8988T (cell line): Measurements from ENCODE around the gene CRP.
"Not testable (repeated sequence)": the region's sequence is repeated elsewhere in the genome, so short reads cannot be mapped to it uniquely, and the experiment has no call there.

Experiments
- DNase-seq: peaks from one replicate; pipeline ENCODE4 v3.0.0; 2011

The CRP gene

DNA sequence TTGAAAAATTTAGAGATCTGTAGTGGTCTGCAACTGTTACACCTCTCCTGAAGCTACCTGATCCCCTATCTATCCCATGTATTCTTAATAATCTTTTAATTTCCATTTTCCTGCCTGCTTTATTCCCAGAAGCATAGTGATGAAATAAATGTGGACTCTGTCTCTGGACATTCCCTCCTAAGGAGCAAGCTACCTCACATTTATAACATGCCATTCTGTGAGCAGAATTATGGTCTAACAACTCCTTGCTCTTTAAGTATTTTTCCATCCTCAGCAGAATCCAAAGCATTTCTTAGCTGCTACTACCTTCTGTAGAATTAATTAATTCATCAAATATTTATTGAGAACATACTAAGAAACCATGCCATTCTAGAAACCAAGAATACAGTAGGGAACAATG, 15.1 kb downstream of the CRP start:
- DNase-seq = no peak

DNA sequence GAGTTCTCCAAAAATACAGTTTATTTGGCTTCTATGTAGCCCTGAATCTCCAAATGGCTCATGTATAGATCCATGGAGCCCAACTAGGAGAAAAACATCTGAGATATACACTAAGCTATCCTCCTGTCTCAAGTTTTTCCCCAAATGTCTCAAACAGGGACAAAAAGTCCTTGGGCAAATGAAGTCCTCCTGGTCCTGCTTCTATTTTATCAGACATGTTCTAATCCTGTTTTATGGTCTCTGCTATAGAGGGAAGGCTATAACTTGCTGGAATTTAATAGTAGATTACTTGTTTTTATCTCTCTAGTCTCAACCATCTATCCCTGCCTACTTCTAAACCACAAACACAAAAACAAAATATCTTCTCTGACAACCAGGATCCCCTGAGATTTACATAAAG, 26.9 kb downstream of the CRP start:
- no peak for DNase-seq

DNA sequence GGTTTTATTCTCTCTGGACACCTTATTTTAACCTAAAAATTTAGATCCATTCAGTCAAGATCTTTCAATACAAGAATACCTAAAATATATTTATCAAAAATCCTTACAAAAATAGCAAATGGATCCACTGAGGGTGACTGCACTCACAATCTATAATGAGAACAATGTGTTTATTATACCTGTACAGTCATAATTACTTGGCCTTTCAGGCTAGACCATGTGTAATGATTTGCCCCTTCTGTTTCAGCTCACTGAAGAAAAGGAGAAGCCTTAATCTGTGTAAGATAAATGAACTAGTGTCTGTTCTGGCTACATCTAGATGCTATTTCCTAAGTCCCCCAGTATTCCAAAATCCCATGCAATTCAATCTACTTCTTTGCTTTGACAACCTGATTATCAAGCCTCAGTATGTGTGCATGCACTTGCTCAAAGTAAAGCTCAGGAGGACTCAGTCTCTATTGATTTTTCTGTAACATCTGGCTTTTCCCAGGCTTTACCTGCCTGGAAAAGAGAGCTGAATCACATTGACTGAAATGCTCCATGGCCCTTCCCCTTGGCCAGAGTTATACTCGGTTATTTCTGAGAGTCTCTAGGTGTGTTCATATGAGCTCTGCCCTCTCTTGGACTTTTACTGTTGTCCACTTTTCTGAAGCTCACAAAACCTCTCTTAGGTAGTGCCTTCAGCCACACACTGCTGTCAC, 27.6 kb downstream of the CRP start:
- DNase-seq = no peak

DNA sequence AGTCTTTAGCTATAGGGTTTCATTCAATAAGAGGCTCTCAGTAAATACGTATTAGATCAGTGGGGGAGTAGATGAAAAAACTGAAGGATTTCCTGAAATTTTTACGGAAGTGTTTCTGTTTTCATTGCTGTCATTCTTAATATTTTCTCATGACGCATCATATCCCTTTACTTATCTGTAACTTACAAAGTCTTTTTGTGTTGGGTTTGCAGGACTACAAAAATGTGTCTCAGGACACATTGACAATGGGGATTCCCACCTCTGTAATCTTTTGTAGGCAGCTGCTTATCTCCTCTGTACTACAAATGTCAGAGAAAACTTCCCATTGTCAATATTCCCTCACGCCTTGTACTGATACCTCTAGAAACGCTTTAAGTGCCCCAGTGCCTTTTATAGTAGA, 35.5 kb downstream of the CRP start:
- DNase-seq = no peak

DNA sequence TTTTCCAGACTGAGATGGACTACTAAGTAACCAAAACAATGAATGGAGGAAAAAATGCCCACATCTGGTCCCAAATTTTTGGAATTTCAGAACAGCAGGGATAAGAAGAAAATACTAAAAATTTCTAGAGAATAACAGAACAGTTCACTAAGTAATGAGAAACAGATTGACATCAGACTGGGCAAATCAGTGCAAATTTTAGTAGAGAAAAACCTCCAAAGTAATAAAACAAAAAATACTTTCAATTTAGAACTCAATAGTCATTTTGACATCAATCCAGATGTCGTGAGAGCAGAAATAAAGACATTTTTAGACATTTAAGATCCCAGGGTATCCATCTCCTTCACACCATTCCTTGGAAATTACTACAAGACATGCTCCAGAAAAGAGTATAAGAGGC, 39.3 kb downstream of the CRP start:
- no peak for DNase-seq

DNA sequence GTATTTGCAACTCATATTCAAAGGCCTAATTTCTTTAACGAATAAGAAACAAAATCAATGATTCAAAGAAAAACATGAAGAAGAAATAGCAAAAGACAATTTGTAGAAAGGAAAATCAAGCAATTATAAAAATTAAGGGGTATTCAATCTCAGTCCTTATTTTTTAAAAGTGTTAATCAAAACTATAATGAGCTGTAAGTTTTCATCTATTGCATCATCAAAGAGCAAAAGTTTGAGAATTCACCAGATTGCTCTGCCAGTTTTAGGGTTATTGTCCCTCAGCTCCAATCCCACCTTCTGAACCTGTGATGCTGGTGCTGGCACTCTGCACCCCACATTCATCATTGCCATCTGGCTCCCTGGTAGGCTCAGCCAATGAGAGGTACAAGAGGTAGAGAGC, 42.0 kb downstream of the CRP start:
- not testable (repeated sequence) for DNase-seq

DNA sequence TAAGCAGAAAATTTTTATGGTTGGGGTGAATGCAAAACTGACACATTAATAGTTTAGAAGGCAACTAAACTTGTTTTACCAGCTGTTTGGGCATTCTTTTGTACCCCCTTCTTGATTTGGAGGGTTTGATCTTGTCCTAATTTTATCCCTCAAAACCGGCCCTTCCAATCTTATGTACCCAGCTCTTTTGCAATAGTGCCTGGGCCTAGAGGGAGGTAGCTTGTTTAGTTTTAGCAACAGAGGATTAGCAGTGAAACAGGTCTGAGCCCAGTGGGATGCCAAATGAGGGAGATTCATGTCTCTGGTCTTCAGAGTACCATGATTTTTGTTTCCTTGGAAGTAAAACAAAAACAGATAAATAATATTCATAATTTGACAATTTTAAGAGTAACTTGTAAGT, 45.1 kb downstream of the CRP start:
- DNase-seq = no peak

DNA sequence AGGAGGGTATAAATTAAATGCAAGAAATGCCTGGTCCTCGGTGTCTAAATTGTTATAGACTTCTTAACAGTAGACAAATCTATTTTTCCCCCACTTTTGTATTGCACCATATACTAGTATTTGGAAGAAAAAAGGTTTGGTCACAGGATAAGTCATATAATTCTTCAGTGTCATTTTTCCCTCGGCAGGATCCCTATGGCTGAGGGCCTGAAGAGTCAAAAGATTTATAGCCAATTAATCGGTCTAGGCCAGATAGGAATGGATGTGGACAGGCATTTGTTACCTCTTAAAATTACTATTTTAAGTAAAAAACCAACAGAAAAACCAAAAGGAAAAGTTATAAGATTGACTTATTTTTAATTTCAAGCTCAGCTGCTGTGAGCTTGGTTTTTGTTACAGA, 45.6 kb downstream of the CRP start:
- no peak for DNase-seq

DNA sequence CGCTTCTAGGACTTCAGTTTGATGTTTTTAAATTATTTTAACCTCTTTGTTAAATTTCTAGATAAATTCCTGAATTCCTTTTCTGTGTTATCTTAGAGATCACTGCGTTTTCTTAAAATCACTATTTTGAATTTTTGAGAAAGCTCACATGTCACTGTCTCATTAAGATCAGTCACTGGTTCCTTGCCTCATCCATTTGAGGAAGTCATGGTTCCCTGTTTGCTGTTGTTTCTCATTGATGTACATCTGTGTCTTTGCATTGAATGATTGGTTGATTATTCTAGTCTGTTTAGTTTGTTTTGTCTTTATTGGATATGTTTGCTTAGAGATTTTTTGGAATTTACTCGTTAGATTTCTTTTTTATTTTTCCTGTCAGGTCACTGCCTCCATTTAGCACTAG, 50.1 kb downstream of the CRP start:
- DNase-seq = no peak

DNA sequence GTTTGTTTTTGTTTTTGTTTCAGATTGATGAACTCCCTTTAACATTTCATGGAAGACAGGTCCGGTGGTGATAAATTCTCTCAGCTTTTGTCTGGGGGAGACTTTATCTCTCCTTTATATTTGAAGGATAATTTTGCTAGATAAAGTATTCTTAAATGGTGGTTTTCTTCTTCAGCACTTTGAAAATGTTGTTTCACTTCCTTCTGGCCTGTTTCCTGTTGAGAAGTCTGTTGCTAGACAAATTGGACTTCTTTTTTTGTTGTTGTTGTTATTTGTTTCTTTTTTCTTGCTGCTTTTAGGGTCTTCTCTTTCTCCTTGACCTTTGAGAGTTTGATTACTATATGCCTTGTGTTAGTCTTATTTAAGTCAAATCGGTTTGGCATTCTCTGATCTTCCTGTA, 50.8 kb downstream of the CRP start:
- DNase-seq = no peak
